Spleen (tissue), 11 donors: ENCODE data around the gene LCOR. TPM values are rescaled to one million over a fixed set of nuclear protein-coding genes. Genes with fewer than 3 reads are reported as not detected.

Source experiments
- DNase-seq: peaks from one replicate; pipeline ENCODE4 v3.0.0-alpha.2; 2020
- H3K27ac ChIP-seq, 8 donors: fragments of 200-600 bp; sonication (generic) in 7 of 8; 1 replicate in 4 of 8; 2 replicates in 4 of 8; pipeline versions ENCODE4 v1.5.0 to v1.8.0; 2016 to 2021; ENCODE audit warnings: inconsistent platforms in 4 of 8, mild to moderate bottlenecking in 4 of 8, moderate library complexity in 1 of 8
- H3K27me3 ChIP-seq, 7 donors: fragments of 200-600 bp; sonication (generic) in 6 of 7; replicated peaks in 1 of 7; 1 replicate in 4 of 7; 2 replicates in 3 of 7; pipeline versions ENCODE4 v1.5.0 to v1.8.0; 2016 to 2021; ENCODE audit warnings: inconsistent platforms in 3 of 7, mild to moderate bottlenecking in 1 of 7
- H3K36me3 ChIP-seq, 6 donors: fragments of 200-600 bp; sonication (generic) in 5 of 6; 1 replicate in 4 of 6; 2 replicates in 2 of 6; pipeline versions ENCODE4 v1.5.0 to v1.8.0; 2016 to 2021; ENCODE audit warnings: inconsistent platforms in 2 of 6
- H3K4me1 ChIP-seq, 6 donors: fragments of 200-600 bp; sonication (generic) in 5 of 6; 1 replicate in 3 of 6; 2 replicates in 3 of 6; pipeline versions ENCODE4 v1.5.0 to v1.8.0; 2016 to 2021; ENCODE audit warnings: inconsistent platforms in 3 of 6
- H3K4me3 ChIP-seq, 8 donors: fragments of 200-600 bp; sonication (generic) in 7 of 8; 1 replicate in 4 of 8; 2 replicates in 4 of 8; pipeline versions ENCODE4 v1.5.0 to v1.8.0; 2016 to 2021; ENCODE audit warnings: inconsistent platforms in 4 of 8, mild to moderate bottlenecking in 4 of 8, moderate library complexity in 2 of 8
- H3K9me3 ChIP-seq, 8 donors: fragments of 200-600 bp; sonication (generic) in 7 of 8; 1 replicate in 4 of 8; 2 replicates in 4 of 8; pipeline versions ENCODE4 v1.5.0 to v1.8.0; 2016 to 2021; ENCODE audit warnings: inconsistent platforms in 4 of 8
- CTCF ChIP-seq, 11 experiments: fragments of 200-600 bp in 7 of 11; fragments of 450-650 bp in 4 of 11; sonication (generic) in 4 of 11; IDR thresholded peaks in 8 of 11; conservative IDR thresholded peaks in 3 of 11; 1 replicate in 7 of 11; 2 replicates in 4 of 11; pipeline versions ENCODE4 v1.4.0 to v1.8.0; 2016 to 2021; ENCODE audit warnings: antibody characterized with exemption in 11 of 11, inconsistent platforms in 4 of 11, mild to moderate bottlenecking in 1 of 11
- POLR2A ChIP-seq, 3 donors: fragments of 450-650 bp; IDR thresholded peaks; one replicate each; pipeline ENCODE4 v1.5.1; 2017; ENCODE audit warnings: antibody characterized with exemption in 3 of 3, mild to moderate bottlenecking in 1 of 3
- POLR2AphosphoS5 ChIP-seq, 3 donors: sonication (generic); formaldehyde crosslinking; IDR thresholded peaks; one replicate each; pipeline ENCODE4 v1.5.1; 2017; ENCODE audit warnings: antibody characterized with exemption in 3 of 3
- WGBS, 5 donors: extraction: QIAGEN DNeasy Blood & Tissue Kit in 3 of 5; methylation state at CpG; one replicate each; pipeline versions ENCODE4 v1.1.5 to v1.1.7; 2013 to 2018; 5-methylcytosine and 5-hydroxymethylcytosine counted together
- intact Hi-C: fragments of 100-400 bp; cut with DNase I; formaldehyde crosslinking; loops from one replicate; pipeline ENCODE4 v1.15.0; 2023; ENCODE audit warnings: low total_unique reads
- polyA plus RNA-seq, 3 donors: library from polyadenylated mRNA; stranded (reverse); fragments of 200-250 nt; gene quantifications; one replicate each; pipeline ENCODE4 v1.2.1, GENCODE V29; 2013
- total RNA-seq, 7 donors: library from RNA; depleted of rRNA in 3 of 7; stranded (reverse); fragments of >200 nt in 3 of 7; fragmentation: NEBNext Ultra II Directional in 4 of 7; extraction: Animal tissue kit (Norgen Biotek cat#: 25700) in 4 of 7; gene quantifications; one replicate each; pipeline versions ENCODE4 v1.1.0 to v1.2.1, GENCODE V29; 2016 to 2021
- donor health status: healthy with polysubstance abuse.
- donor health status: DM: no; HTN: no; CAD: no; lungs with moderate emphysema.
- donor health status: DM: no; HTN: no; CAD: no.
- donor health status: Bipolar disorder and iron deficiency.
- donor health status: healthy.
- donor health status: DM: no; HTN: no; CAD: no.
- donor health status: DM: yes; HTN: yes; CAD: no.

Gene LCOR
- total and polyA plus RNA-seq, 10 donors, result 2.2 to 105 (median 47.0) TPM

DNA sequence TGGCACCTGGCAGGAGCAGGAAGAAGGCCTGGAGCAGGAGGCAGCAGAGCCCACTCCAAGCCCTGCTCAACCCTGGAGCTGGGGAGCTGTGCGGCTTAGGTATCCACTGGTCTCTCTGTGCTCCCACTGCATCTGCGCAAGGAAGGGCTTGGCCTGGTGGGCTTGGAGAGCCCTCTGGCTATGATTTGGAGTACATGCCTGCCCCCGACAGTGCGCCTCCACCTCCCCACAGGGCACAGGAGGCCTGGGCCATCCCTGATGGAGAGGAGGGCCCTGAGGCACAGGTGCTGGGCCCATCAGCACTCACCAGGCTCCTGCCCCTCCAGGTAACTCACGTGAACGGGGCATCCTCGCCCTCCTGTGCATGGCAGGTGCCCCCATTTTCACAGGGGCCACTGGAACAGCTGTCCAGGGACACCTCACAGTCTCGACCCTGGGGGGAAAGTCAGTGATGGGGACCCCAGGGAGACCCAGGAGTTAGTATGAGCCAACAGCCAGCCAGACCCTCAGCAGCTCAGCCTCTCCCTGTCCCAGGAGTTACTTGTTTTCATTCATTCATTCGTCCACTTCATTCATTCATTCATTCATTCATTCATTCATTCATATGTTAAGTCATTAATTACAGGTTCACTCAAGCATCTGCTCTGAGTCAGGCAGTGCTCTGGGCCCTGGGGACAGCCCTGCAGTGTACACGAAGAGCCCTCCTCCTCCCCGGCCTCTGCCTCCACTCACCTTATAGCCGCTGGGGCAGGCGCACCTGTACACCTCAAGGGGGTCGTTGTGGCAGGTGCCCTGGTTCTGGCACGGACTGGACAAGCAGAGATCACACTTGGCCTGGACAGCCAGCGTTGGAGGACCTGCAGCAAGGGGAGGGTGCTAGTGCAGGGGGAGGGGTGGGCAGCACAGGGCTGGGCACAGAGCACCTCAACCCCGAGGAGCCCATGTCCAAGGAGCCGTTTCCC lies 186.4 kb downstream of the LCOR start:
- Histone ChIP-seq H3K4me3 (no peak overlapping the region), H3K27me3 (no peaks in the 10 kb centered on the region), H3K9me3 (no peaks in the 10 kb centered on the region), H3K4me1 (peaks cover 0 to 13% (median 0%) of the 10 kb centered on the region in 6 donors), H3K27ac (no peak overlapping the region), H3K36me3 (no peaks in the 10 kb centered on the region)
- intact Hi-C loops, result no loop called here
- DNase-seq, result no peak
- TF ChIP-seq POLR2A (IDR thresholded peaks at IDR 0.05) (no peak), POLR2AphosphoS5 (IDR thresholded peaks at IDR 0.05) (no peak), CTCF (IDR thresholded peaks at IDR 0.05 in 8 of 11, conservative IDR thresholded peaks at IDR 0.05 in 3 of 11) (no peak)
- 86 to 93% (median 90%) methylated on average over 14 to 18 of the region's 18 CpGs for WGBS, 5 donors

GRCh38 chr10:97019213-97019844 lies 187.2 kb downstream of the LCOR start:
- H3K27ac ChIP-seq, result no peak overlapping the region
- no peaks in the 10 kb centered on the region for H3K9me3 ChIP-seq
- H3K4me1 ChIP-seq, result peaks cover 0 to 19% (median 3%) of the 10 kb centered on the region in 6 donors
- no peak overlapping the region for H3K4me3 ChIP-seq
- intact Hi-C loops, result no loop called here
- no peak for DNase-seq
- H3K36me3 ChIP-seq, result no peaks in the 10 kb centered on the region
- no peak for TF ChIP-seq POLR2AphosphoS5 (IDR thresholded peaks at IDR 0.05)
- TF ChIP-seq POLR2A (IDR thresholded peaks at IDR 0.05), result no peak
- TF ChIP-seq CTCF (IDR thresholded peaks at IDR 0.05 in 8 of 11, conservative IDR thresholded peaks at IDR 0.05 in 3 of 11), result no peak
- H3K27me3 ChIP-seq, result no peaks in the 10 kb centered on the region
- WGBS, 5 donors, result 84 to 95% (median 89%) methylated on average over 12 of the region's 12 CpGs

- Histone ChIP-seq H3K4me3 (no peak overlapping the region), H3K27me3 (no peaks in the 10 kb centered on the region), H3K27ac (no peak overlapping the region), H3K4me1 (peaks cover 0 to 22% (median 5%) of the 10 kb centered on the region in 6 donors), H3K36me3 (no peaks in the 10 kb centered on the region), H3K9me3 (no peaks in the 10 kb centered on the region)
- TF ChIP-seq POLR2AphosphoS5 (IDR thresholded peaks at IDR 0.05) (no peak), CTCF (IDR thresholded peaks at IDR 0.05 in 8 of 11, conservative IDR thresholded peaks at IDR 0.05 in 3 of 11) (no peak), POLR2A (IDR thresholded peaks at IDR 0.05) (no peak)
- 82 to 87% (median 83%) methylated on average over 21 to 25 of the region's 25 CpGs for WGBS, 5 donors
- intact Hi-C loops, result no loop called here
- DNase-seq, result no peak
Observed at GRCh38 chr10:97020452-97021400, 188.6 kb downstream of the LCOR start.
